ENCODE measurements around the gene FARS2. TPM values are rescaled to one million over a fixed set of nuclear protein-coding genes. Genes with fewer than 3 reads are reported as not detected.

Gene FARS2
- total and polyA plus RNA-seq, 9 of the 15 experiments (the other 6 are each of a cell fraction or from before 2014, with no cell fraction given), result 16.5 to 62.2 (median 27.0) TPM

DNA sequence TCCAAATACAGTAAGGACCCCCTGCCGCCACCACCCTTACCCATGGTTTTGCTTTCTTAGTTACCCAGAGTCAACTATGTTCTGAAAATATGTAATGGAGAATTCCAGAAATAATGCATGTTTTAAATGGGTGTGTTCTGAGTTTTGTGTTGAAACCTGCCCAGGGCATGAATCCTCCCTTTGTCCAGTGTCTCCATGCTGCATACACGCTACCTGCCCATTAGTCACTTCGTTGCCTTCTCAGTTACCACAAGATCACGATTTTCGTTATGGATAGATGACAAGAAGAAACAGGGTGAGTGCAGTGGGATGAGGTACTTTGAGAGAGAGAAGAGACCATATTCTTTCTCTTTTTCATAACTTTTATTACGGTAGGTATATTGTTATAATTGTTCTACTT, 10.6 kb downstream of the FARS2 start (continued):
- TF ChIP-seq, protein P1, sequence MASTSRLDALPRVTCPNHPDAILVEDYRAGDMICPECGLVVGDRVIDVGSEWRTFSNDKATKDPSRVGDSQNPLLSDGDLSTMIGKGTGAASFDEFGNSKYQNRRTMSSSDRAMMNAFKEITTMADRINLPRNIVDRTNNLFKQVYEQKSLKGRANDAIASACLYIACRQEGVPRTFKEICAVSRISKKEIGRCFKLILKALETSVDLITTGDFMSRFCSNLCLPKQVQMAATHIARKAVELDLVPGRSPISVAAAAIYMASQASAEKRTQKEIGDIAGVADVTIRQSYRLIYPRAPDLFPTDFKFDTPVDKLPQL (IDR thresholded peaks at IDR 0.05; ENCODE audit: extremely low read depth, insufficient read length), result no peak

DNA sequence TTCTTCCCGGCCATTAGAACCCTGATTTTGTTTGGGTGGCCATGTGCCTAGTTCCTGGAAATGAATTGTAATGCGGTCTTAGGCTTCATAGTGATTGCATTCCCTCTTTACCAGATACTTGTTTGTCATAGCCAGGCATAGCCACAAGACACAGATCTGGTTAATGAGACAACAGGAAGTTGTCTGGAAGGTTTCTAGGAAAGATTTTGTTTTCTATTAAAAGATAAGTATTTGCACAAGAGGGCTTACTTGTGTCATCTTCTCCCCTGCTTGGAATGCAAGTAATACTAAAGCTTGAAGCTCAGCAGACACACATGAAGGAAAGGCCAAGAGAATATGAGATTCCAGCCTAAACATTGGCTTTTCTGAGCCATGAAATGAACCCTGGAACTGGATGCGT, 12.9 kb downstream of the FARS2 start:
- BruUV-seq (replicated peaks), result no TSS peak
- Histone ChIP-seq H3K4me2 (ENCODE audit: insufficient read depth, low read length) (no peak overlapping the region), H3K9ac (ENCODE audit: insufficient read depth in 1 of 2, low read depth in 2 of 2, low read length in 2 of 2) (no peak overlapping the region), H3K27me3 (ENCODE audit: control insufficient read depth in 2 of 2, insufficient read depth in 2 of 2, low read length in 2 of 2) (no peaks in the 10 kb centered on the region), H3K36me3 (ENCODE audit: control insufficient read depth, insufficient read depth, low read length) (0 out of 3 replicates have a peak, but pooled peaks cover 6% of the 10 kb centered on the region), H3K4me1 (replicated peaks in 1 of 2; ENCODE audit: control insufficient read depth in 2 of 2, insufficient read depth in 2 of 2, low read length in 2 of 2) (peaks cover 4 to 19% of the 10 kb centered on the region in 2 experiments; a peak in 3 of 5 replicates), H3K79me2 (ENCODE audit: control insufficient read depth, insufficient read depth, low read length) (peaks cover 61% of the 10 kb centered on the region), H3K9me1 (ENCODE audit: control insufficient read depth, insufficient read depth, low read length) (no peaks in the 10 kb centered on the region), H4K20me1 (replicated peaks; ENCODE audit: control insufficient read depth, insufficient read depth, low read length) (no peaks in the 10 kb centered on the region), H3K4me3 (no peak overlapping the region), H3K9me3 (replicated peaks; ENCODE audit: control insufficient read depth, insufficient read depth, low read depth, low read length) (no peaks in the 10 kb centered on the region), H3K27ac (ENCODE audit: extremely low read depth, low read depth, low read length) (no peak overlapping the region), H2AFZ (ENCODE audit: low read depth, low read length) (no peak overlapping the region)
- ATAC-seq (no peak), DNase-seq (ENCODE audit: extremely low read depth in 1 of 4, low spot score in 3 of 4) (no peak), FAIRE-seq (no peak)
- in situ Hi-C loops (cut with MboI), result no loop called here
- POLR2A ChIA-PET, result interaction anchor here (0.6 to 0.9 kb wide), 3 partner anchors 8 to 49 kb away, joined by 3 read pairs; no protein-coding TSS in a partner anchor
- CTCF ChIA-PET (ENCODE audit: low intra/inter-chr PET ratio), result no interaction called here
- intact Hi-C loops (cut with micrococcal nuclease), result no loop called here
- 0 out of 2 replicates have a peak, but pooled peaks have one; percentile 23 for TF ChIP-seq GABPA (tag; conservative IDR thresholded peaks at IDR 0.05; ENCODE audit: low read depth)
- no peak for TF ChIP-seq CBX8 (IDR thresholded peaks at IDR 0.05; ENCODE audit: borderline replicate concordance, extremely low read depth, low read depth, low read length, poor library complexity, severe bottlenecking)
- TF ChIP-seq ZNF79 (CRISPR knock-in tag; IDR thresholded peaks at IDR 0.05; ENCODE audit: low read depth), result no peak
- TF ChIP-seq SUPT5H (IDR thresholded peaks at IDR 0.05), result no peak
- WGBS (ENCODE audit: insufficient coverage, low coverage, missing lambda C conversion rate), result 55% methylated on average over 3 of the region's 3 CpGs
